ENCODE results near the gene FEV.

Gene FEV

GRCh38 chr2:218992196-218992595 is 7.2 kb upstream of the FEV start:
- H3K27me3 Mint-ChIP-seq, result peaks cover 84 to 93% of the 10 kb centered on the region in 2 donors
- DNase-seq (no peak), ATAC-seq (replicated peaks) (no peak)
- no peaks in the 10 kb centered on the region for H3K9me3 Mint-ChIP-seq
- no peak overlapping the region for H3K4me3 Mint-ChIP-seq
- H3K4me1 Mint-ChIP-seq, result peaks cover 14% of the 10 kb centered on the region in 2 donors
- H3K36me3 Mint-ChIP-seq, result no peaks in the 10 kb centered on the region
- H3K27ac Mint-ChIP-seq, result no peak overlapping the region

GRCh38 chr2:218991674-218992168 is 6.7 kb upstream of the FEV start:
- peaks cover 13 to 14% of the 10 kb centered on the region in 2 donors for H3K4me1 Mint-ChIP-seq
- no peak overlapping the region for H3K27ac Mint-ChIP-seq
- no peaks in the 10 kb centered on the region for H3K9me3 Mint-ChIP-seq
- no peaks in the 10 kb centered on the region for H3K36me3 Mint-ChIP-seq
- no peak overlapping the region for H3K4me3 Mint-ChIP-seq
- no peak for ATAC-seq (replicated peaks)
- DNase-seq, result no peak
- peaks cover 84 to 93% of the 10 kb centered on the region in 2 donors for H3K27me3 Mint-ChIP-seq

GRCh38 chr2:218990612-218991011 is 5.6 kb upstream of the FEV start:
- DNase-seq, result no peak
- no peak for ATAC-seq (replicated peaks)

GRCh38 chr2:218990052-218990451 is 5.1 kb upstream of the FEV start:
- peaks cover 10 to 15% of the 10 kb centered on the region in 2 donors for H3K4me1 Mint-ChIP-seq
- no peak overlapping the region for H3K27ac Mint-ChIP-seq
- peaks cover 82 to 91% of the 10 kb centered on the region in 2 donors for H3K27me3 Mint-ChIP-seq
- no peaks in the 10 kb centered on the region for H3K9me3 Mint-ChIP-seq
- DNase-seq (no peak), ATAC-seq (replicated peaks) (no peak)
- H3K4me3 Mint-ChIP-seq, result no peak overlapping the region
- no peaks in the 10 kb centered on the region for H3K36me3 Mint-ChIP-seq

More at GRCh38 chr2:218990612-218991011, 5.6 kb upstream of the FEV start:
- no peaks in the 10 kb centered on the region for H3K36me3 Mint-ChIP-seq
- H3K4me1 Mint-ChIP-seq, result peaks cover 11 to 13% of the 10 kb centered on the region in 2 donors
- H3K9me3 Mint-ChIP-seq, result no peaks in the 10 kb centered on the region
- H3K27me3 Mint-ChIP-seq, result peaks cover 84 to 93% of the 10 kb centered on the region in 2 donors
- no peak overlapping the region for H3K27ac Mint-ChIP-seq
- no peak overlapping the region for H3K4me3 Mint-ChIP-seq

GRCh38 chr2:218988650-218989049 is 3.7 kb upstream of the FEV start:
- Mint-ChIP-seq H3K36me3 (no peaks in the 10 kb centered on the region), H3K4me1 (peaks cover 15 to 16% of the 10 kb centered on the region in 2 donors), H3K27ac (no peak overlapping the region), H3K27me3 (peaks cover 79 to 91% of the 10 kb centered on the region in 2 donors), H3K9me3 (no peaks in the 10 kb centered on the region), H3K4me3 (no peak overlapping the region)
- ATAC-seq (replicated peaks) (no peak), DNase-seq (no peak)

GRCh38 chr2:218988164-218988563 is 3.2 kb upstream of the FEV start:
- H3K4me1 Mint-ChIP-seq, result peaks cover 14 to 17% of the 10 kb centered on the region in 2 donors
- peaks cover 83 to 93% of the 10 kb centered on the region in 2 donors for H3K27me3 Mint-ChIP-seq
- H3K4me3 Mint-ChIP-seq, result no peak overlapping the region
- no peaks in the 10 kb centered on the region for H3K36me3 Mint-ChIP-seq
- ATAC-seq (replicated peaks) (no peak), DNase-seq (no peak)
- H3K27ac Mint-ChIP-seq, result no peak overlapping the region
- H3K9me3 Mint-ChIP-seq, result no peaks in the 10 kb centered on the region

GRCh38 chr2:218986148-218986761 is 1.3 kb upstream of the FEV start:
- peak overlapping the region in 1 of 2 donors; percentile 10 for H3K4me3 Mint-ChIP-seq
- no peaks in the 10 kb centered on the region for H3K9me3 Mint-ChIP-seq
- H3K27me3 Mint-ChIP-seq, result peaks cover 86 to 92% of the 10 kb centered on the region in 2 donors

GRCh38 chr2:218985325-218986091 is 524 bp upstream of the FEV start:
- H3K27ac Mint-ChIP-seq, result no peak overlapping the region
- H3K4me3 Mint-ChIP-seq, result peak overlapping the region in 1 of 2 donors; percentile 10
- no peak for DNase-seq
- peaks cover 87 to 91% of the 10 kb centered on the region in 2 donors for H3K27me3 Mint-ChIP-seq
- no peaks in the 10 kb centered on the region for H3K36me3 Mint-ChIP-seq
- H3K4me1 Mint-ChIP-seq, result peaks cover 25 to 35% of the 10 kb centered on the region in 2 donors
- no peak for ATAC-seq (replicated peaks)
- H3K9me3 Mint-ChIP-seq, result no peaks in the 10 kb centered on the region

More at GRCh38 chr2:218986148-218986761, 1.3 kb upstream of the FEV start:
- Mint-ChIP-seq H3K36me3 (no peaks in the 10 kb centered on the region), H3K27ac (no peak overlapping the region), H3K4me1 (peaks cover 21 to 28% of the 10 kb centered on the region in 2 donors)
- ATAC-seq (replicated peaks) (no peak), DNase-seq (no peak)

- Mint-ChIP-seq H3K4me3 (peak overlapping the region; percentile 8 to 31), H3K4me1 (peaks cover 28 to 44% of the 10 kb centered on the region in 2 donors), H3K9me3 (no peaks in the 10 kb centered on the region), H3K36me3 (peaks cover 0 to 2% of the 10 kb centered on the region in 2 donors), H3K27me3 (peaks cover 81 to 90% of the 10 kb centered on the region in 2 donors), H3K27ac (peak overlapping the region; percentile 80)
- ATAC-seq (replicated peaks), result no peak
- DNase-seq, result no peak
Observed at GRCh38 chr2:218984239-218985020, 554 bp downstream of the FEV start.

GRCh38 chr2:218983934-218984238 is 1.1 kb downstream of the FEV start:
- Mint-ChIP-seq H3K4me1 (peaks cover 28 to 45% of the 10 kb centered on the region in 2 donors), H3K27me3 (peaks cover 76 to 88% of the 10 kb centered on the region in 2 donors), H3K9me3 (no peaks in the 10 kb centered on the region), H3K36me3 (peaks cover 0 to 2% of the 10 kb centered on the region in 2 donors), H3K4me3 (no peak overlapping the region), H3K27ac (peak overlapping the region; percentile 80)
- DNase-seq (no peak), ATAC-seq (replicated peaks) (no peak)

GRCh38 chr2:218983263-218983933 is 1.6 kb downstream of the FEV start:
- Mint-ChIP-seq H3K4me3 (peak overlapping the region in 1 of 2 donors; percentile 6), H3K4me1 (peaks cover 28 to 45% of the 10 kb centered on the region in 2 donors), H3K27ac (peak overlapping the region; percentile 48), H3K36me3 (peaks cover 0 to 2% of the 10 kb centered on the region in 2 donors), H3K9me3 (no peaks in the 10 kb centered on the region), H3K27me3 (peaks cover 73 to 87% of the 10 kb centered on the region in 2 donors)
- no peak for ATAC-seq (replicated peaks)
- no peak for DNase-seq

GRCh38 chr2:218982586-218983262 is 2.3 kb downstream of the FEV start:
- ATAC-seq (replicated peaks) (no peak), DNase-seq (no peak)
- H3K27me3 Mint-ChIP-seq, result peaks cover 74 to 91% of the 10 kb centered on the region in 2 donors
- H3K36me3 Mint-ChIP-seq, result peaks cover 0 to 2% of the 10 kb centered on the region in 2 donors
- peak overlapping the region; percentile 65 to 66 for H3K4me3 Mint-ChIP-seq
- peak overlapping the region; percentile 48 for H3K27ac Mint-ChIP-seq
- no peaks in the 10 kb centered on the region for H3K9me3 Mint-ChIP-seq
- H3K4me1 Mint-ChIP-seq, result peaks cover 28 to 45% of the 10 kb centered on the region in 2 donors

- H3K27me3 Mint-ChIP-seq, result peaks cover 70 to 91% of the 10 kb centered on the region in 2 donors
- peaks cover 0 to 2% of the 10 kb centered on the region in 2 donors for H3K36me3 Mint-ChIP-seq
- H3K4me3 Mint-ChIP-seq, result peak overlapping the region; percentile 65 to 70
- H3K27ac Mint-ChIP-seq, result peak overlapping the region; percentile 48
- ATAC-seq (replicated peaks) (peak in 1 of 2 donors; percentile 15), DNase-seq (no peak)
- H3K4me1 Mint-ChIP-seq, result peaks cover 28 to 45% of the 10 kb centered on the region in 2 donors
- H3K9me3 Mint-ChIP-seq, result no peaks in the 10 kb centered on the region
Observed at GRCh38 chr2:218981881-218982585, 3.0 kb downstream of the FEV start.
